HFF-Myc (cell line): ENCODE measurements around the gene RNF149.
A peak's percentile ranks its signal among the peaks of the same experiment; 100 is the strongest.

Experiments
- DNase-seq: peaks from one replicate; pipeline ENCODE4 v3.0.0-alpha.2; 2011; ENCODE audit warnings: low read depth; ENCODE audit errors: extremely low read depth
- H3K4me3 ChIP-seq: replicated peaks from 2 replicates; pipeline ENCODE4 v1.5.1; 2011; ENCODE audit warnings: low read depth, mild to moderate bottlenecking, control low read depth, low read length
- CTCF ChIP-seq: IDR thresholded peaks from 2 replicates; pipeline ENCODE4 v1.5.1; 2012; ENCODE audit warnings: mild to moderate bottlenecking, low read depth, low read length, control low read depth; ENCODE audit errors: missing control alignments

Gene RNF149

GRCh38 chr2:101305492-101306078 is 2.9 kb downstream of the RNF149 start:
- peak overlapping the region; percentile 91 for H3K4me3 ChIP-seq
- no peak for TF ChIP-seq CTCF
- no peak for DNase-seq

DNA sequence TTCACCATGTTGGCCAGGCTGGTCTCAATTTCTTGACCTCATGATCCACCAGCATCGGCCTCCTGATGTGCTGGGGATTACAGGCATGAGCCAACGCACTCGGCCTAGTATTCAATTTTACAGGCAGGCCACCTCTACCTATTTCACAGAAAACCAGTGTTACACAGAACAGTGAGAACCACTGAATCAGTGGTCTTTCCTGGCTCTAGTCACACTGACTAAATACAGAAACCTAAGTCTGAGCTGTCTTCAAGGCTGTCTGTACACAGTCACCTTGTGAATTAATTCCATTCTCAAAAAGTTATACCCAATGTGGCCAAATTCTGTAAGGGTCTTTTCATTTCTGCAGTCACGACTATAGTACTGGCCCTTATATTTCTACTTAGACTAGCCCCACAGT is 3.5 kb downstream of the RNF149 start:
- DNase-seq, result no peak
- no peak for TF ChIP-seq CTCF
- H3K4me3 ChIP-seq, result peak overlapping the region; percentile 91

- TF ChIP-seq CTCF, result no peak
- DNase-seq, result no peak
- H3K4me3 ChIP-seq, result no peak overlapping the region
These were observed 4.8 kb downstream of the RNF149 start for GRCh38 chr2:101303688-101304087.

GRCh38 chr2:101302016-101302415 is 6.5 kb downstream of the RNF149 start:
- no peak for DNase-seq
- no peak overlapping the region for H3K4me3 ChIP-seq
- TF ChIP-seq CTCF, result no peak

DNA sequence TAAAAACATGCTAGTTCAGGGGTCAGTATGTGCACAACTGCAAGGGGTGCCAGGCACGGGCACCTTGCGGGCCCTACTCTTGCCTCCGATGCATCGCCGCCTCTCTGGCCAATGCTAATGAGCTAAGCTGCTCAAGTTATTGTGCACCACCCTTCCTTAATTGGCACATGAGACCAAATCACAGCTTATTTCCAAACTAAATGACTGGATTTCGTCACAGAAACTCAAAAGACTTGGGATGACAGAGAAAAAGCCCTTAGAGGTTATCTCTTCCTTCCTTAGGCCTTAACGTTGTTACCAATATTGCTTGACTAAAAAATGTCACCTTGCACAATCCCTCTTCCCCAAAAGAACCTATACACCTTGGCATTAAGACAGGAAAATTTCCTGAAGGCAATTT is 7.7 kb downstream of the RNF149 start:
- no peak overlapping the region for H3K4me3 ChIP-seq
- no peak for TF ChIP-seq CTCF
- no peak for DNase-seq

DNA sequence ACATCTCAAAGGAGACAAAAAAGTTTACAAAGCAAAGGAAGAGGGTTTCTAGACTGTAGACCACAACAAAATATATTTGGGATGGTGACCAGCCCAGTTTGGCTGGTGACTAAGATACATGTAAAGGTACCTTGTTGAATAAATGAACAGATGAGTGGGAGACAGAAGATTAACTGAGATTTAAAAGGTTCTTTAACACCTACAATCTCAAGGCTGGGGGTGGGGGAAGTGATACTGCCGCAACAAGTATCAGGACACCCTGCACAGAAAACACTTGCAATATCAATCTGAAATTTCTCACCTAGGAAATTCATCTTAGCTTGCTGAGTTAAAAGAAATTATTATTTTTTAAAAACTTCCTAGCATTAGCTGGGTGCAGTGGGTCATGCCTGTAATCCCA is 8.3 kb downstream of the RNF149 start:
- DNase-seq, result no peak
- no peak for TF ChIP-seq CTCF

GRCh38 chr2:101299604-101300003 is 8.9 kb downstream of the RNF149 start:
- TF ChIP-seq CTCF, result no peak
- DNase-seq, result no peak
- H3K4me3 ChIP-seq, result no peak overlapping the region

More for the DNA sequence above, 8.3 kb downstream of the RNF149 start:
- H3K4me3 ChIP-seq, result no peak overlapping the region
